ENCODE results near the gene APMAP.
"Not testable (repeated sequence)": the region's sequence is repeated elsewhere in the genome, so short reads cannot be mapped to it uniquely, and the experiment has no call there.

The APMAP gene

GRCh38 chr20:25007491-25008305, 15.1 kb upstream of the APMAP start:
- no peak for TF ChIP-seq CTCF (IDR thresholded peaks at IDR 0.05)
- peak; percentile 47 for DNase-seq (ENCODE audit: low spot score)
- Histone ChIP-seq H3K4me3 (no peak overlapping the region), H3K27ac (no peak overlapping the region)

- peak; percentile 52 for DNase-seq (ENCODE audit: low spot score)
Observed at GRCh38 chr20:25006431-25007167, 14.0 kb upstream of the APMAP start.

GRCh38 chr20:25005661-25006060, 13.1 kb upstream of the APMAP start:
- H3K4me3 ChIP-seq = no peak overlapping the region
- no peak overlapping the region for H3K27ac ChIP-seq
- peak; percentile 46 for DNase-seq (ENCODE audit: low spot score)
- TF ChIP-seq CTCF (IDR thresholded peaks at IDR 0.05) = no peak

More at GRCh38 chr20:25006431-25007167, 14.0 kb upstream of the APMAP start:
- H3K27ac ChIP-seq = no peak overlapping the region
- TF ChIP-seq CTCF (IDR thresholded peaks at IDR 0.05) = no peak
- no peak overlapping the region for H3K4me3 ChIP-seq

DNA sequence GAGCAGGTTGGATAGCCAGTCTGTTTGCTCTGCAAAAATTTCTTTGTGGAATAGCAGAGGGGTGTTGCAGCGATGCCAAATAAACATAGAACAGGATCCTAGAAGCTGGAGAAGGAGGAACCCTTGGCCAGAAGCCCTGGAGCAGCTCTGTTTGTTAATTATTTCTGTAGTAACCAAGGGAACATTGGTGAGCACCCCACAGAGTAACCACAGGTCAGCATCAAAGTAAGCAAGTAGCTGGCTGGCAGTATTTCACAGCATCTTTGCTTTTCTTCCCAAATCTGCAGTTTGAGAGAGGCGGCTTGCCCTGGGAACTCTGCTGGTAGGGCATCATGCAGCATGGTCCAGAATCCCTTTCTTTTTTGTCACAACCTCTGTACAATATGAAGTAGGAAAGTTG, 12.7 kb upstream of the APMAP start:
- no peak overlapping the region for H3K27ac ChIP-seq
- H3K4me3 ChIP-seq = no peak overlapping the region
- DNase-seq (ENCODE audit: low spot score) = peak; percentile 61
- no peak for TF ChIP-seq CTCF (IDR thresholded peaks at IDR 0.05)

DNA sequence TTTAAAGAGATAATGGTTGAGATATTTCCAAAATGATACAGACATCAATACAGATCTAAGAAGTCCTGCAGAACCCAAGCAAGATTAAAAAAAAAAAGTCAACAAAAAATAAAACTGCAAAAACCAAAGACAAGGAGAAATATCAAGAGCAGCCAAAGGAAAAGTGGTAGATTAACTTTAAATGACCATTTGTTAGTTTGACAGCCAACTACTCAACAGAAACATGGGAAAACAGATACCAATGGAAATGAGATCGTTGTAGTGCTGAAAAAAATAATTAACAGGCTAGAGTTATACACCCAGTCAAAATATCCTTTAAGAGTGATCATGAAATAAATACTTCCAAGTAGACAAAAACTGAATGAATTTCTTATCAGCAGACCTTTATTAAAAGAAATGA, 10.5 kb upstream of the APMAP start:
- Histone ChIP-seq H3K27ac (no peak overlapping the region), H3K4me3 (no peak overlapping the region)
- DNase-seq (ENCODE audit: low spot score) = no peak
- TF ChIP-seq CTCF (IDR thresholded peaks at IDR 0.05) = no peak

- not testable (repeated sequence) for DNase-seq (ENCODE audit: low spot score); H3K4me3 ChIP-seq; H3K27ac ChIP-seq
Observed at GRCh38 chr20:25001323-25001722, 8.8 kb upstream of the APMAP start.

DNA sequence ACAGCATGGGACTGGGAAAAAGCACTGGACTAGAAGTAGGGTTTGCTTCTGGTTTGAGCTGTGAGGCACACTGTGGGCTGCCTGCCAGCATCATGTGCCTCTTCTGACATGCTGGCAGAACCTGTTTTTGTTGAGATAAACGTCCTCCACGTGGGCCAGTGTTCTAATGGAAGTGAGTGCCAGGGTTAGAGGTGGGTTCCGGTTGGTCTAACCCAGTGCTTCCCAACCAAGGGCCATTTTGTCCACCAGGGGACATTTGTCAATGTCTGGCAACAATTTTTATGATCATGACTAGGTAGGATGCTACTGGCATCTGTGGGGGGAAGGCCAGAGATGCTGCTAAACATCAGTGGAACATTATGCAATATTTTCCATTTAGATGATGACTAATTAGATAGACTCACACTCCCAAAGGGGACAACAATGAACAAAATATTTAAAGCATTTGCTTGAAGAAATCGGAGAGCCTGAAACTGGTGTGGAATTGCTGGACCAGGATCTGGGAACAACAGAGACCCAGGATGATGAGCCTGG, 7.8 kb upstream of the APMAP start:
- Histone ChIP-seq H3K4me3 (no peak overlapping the region), H3K27ac (no peak overlapping the region)

More for the DNA sequence above, 7.8 kb upstream of the APMAP start:
- DNase-seq (ENCODE audit: low spot score) = no peak
- no peak for TF ChIP-seq CTCF (IDR thresholded peaks at IDR 0.05)

All from coronary artery (tissue), 2 donors.